Activated naive CD8-positive, alpha-beta T cell treated with anti-CD3 and anti-CD28 coated beads, Interleukin-2, amount 10 ng/mL, durations not matched to agents 7 days and 5 days (primary cell): ENCODE results near the gene B3GNT7. TPM values are rescaled to one million over a fixed set of nuclear protein-coding genes. Genes with fewer than 3 reads are reported as not detected.

Source experiments
- ATAC-seq: fragments of 150-1000 bp; cut with Tn5 transposase; one replicate; pipeline ENCODE4 v1.10.0; 2021; ENCODE audit warnings: low read depth, moderate library complexity
- POLR2A ChIA-PET: fragments of 350-600 bp; sonication (Branson Sonifier 250); formaldehyde crosslinking; loops from one replicate; lab custom pipeline; 2021; ENCODE audit warnings: antibody characterized with exemption; lab: Charles Lee
- DNase-seq: peaks from one replicate; pipeline ENCODE4 v3.0.0; 2021
- H3K27ac Mint-ChIP-seq: one replicate; pipeline ENCODE4 v1.8.0; 2022; ENCODE audit warnings: mild to moderate bottlenecking, mixed read lengths
- H3K27me3 Mint-ChIP-seq: one replicate; pipeline ENCODE4 v1.8.0; 2022; ENCODE audit warnings: mild to moderate bottlenecking, moderate library complexity, mixed read lengths
- H3K36me3 Mint-ChIP-seq: one replicate; pipeline ENCODE4 v1.8.0; 2021; ENCODE audit warnings: mild to moderate bottlenecking, mixed read lengths
- H3K4me1 Mint-ChIP-seq: one replicate; pipeline ENCODE4 v1.8.0; 2021; ENCODE audit warnings: mixed read lengths
- H3K4me3 Mint-ChIP-seq: one replicate; pipeline ENCODE4 v1.8.0; 2022; ENCODE audit warnings: mild to moderate bottlenecking, moderate library complexity, mixed read lengths
- H3K9me3 Mint-ChIP-seq: one replicate; pipeline ENCODE4 v1.8.0; 2021; ENCODE audit warnings: mixed read lengths
- total RNA-seq, 2 experiments: library from RNA; stranded (reverse); gene quantifications; one replicate each; pipeline ENCODE4 v1.2.3, GENCODE V29; 2021

B3GNT7 gene
- total RNA-seq, 2 experiments from 2014 or later: 0.37 to 0.42 TPM

DNA sequence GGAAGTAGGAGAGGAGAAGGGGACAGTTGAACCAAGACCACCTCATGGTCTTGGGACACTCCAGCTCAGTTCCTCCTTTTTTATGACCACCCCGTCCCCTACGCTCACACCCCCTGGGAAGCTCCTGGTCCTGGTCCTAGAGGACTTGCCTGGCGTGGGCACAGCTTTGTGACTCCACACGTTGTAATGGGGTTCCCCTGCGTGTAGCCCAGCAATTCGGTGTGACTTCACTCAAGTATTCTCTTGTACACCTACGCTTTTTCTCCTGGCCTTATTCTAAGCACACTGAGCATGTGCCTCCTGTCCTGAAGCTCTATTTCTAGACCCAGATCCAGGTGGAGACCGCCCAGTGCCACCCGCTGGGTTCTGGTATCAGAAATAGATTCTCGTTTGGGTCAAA lies 36.1 kb upstream of the B3GNT7 start:
- Mint-ChIP-seq H3K4me3 (no peak overlapping the region), H3K27me3 (peaks cover 2% of the 10 kb centered on the region), H3K36me3 (no peaks in the 10 kb centered on the region), H3K27ac (peak overlapping the region; percentile 22), H3K4me1 (peaks cover 11% of the 10 kb centered on the region), H3K9me3 (no peaks in the 10 kb centered on the region)
- DNase-seq (no peak), ATAC-seq (no peak)
- POLR2A ChIA-PET: no interaction called here

DNA sequence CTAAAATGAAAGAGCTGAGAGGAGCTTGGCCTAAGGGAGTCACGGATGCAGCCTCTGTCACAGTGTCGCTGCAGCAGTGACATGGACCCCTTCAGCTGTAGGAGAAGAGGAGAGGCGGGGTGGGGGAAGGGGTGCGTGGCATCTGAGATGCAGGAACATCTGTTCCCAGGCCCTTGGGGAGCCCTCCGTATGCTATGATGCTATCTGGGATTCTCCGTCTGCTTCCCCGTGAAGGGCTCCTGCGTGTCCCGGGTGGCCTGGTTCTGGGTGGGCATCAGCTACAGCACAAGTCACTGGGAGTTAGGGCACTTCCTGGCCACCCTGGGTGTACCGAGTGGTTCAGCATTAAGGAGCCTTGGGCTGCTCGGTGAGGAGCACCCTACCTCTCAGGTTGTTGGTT lies 35.6 kb upstream of the B3GNT7 start:
- H3K36me3 Mint-ChIP-seq: no peaks in the 10 kb centered on the region
- POLR2A ChIA-PET: no interaction called here

DNA sequence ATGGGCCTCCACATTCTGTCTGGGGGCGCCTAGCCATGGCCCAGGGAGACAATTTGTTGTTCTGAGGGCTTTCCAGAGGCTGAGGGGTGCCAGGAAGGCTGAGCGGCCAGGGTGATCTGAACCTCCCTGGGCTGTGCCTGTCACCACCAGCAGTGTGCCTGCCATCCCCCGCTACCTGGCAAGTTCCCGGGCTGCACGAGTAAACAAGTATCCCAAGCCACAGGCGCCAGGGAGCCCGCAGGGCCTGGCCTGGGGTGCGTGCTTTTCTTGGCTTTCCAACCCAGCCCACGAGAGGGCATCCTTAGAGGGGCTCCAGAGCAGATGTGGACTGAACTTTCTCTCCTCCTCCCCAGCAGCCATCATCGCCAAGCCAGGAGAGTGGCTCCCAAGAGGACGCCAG lies 35.1 kb upstream of the B3GNT7 start:
- peak overlapping the region; percentile 10 for H3K27ac Mint-ChIP-seq
- no peaks in the 10 kb centered on the region for H3K36me3 Mint-ChIP-seq

More for the DNA sequence above, 35.6 kb upstream of the B3GNT7 start:
- Mint-ChIP-seq H3K27me3 (peaks cover 2% of the 10 kb centered on the region), H3K4me3 (no peak overlapping the region), H3K9me3 (no peaks in the 10 kb centered on the region), H3K27ac (peak overlapping the region; percentile 30), H3K4me1 (peaks cover 11% of the 10 kb centered on the region)
- DNase-seq (no peak), ATAC-seq (no peak)

DNA sequence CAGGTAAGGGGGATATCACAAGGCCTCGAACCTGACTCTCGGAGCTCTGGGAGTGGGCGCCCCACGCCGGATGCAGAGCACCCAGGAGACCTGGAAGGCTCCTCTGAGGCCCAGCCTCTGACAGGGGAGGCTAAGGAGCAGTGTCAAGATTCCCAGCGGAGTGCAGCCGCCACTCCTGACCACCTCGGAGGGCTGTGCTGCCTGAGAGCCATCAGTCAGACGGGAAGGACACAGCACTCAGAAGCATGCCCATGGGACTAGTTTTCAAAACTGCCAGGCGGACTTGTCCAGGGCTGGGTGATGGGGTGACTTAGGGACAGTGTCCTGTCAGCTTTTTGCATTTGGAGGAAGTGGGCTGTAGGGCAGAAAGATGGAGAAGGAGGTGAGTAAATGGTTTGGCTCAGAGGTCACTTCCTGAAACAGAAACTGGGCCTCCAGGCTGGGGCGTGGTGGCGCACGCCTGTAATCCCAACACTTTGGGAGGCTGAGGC lies 34.6 kb upstream of the B3GNT7 start:
- Mint-ChIP-seq H3K9me3 (no peaks in the 10 kb centered on the region), H3K4me1 (peaks cover 11% of the 10 kb centered on the region), H3K27me3 (peaks cover 2% of the 10 kb centered on the region), H3K36me3 (no peaks in the 10 kb centered on the region), H3K4me3 (no peak overlapping the region), H3K27ac (peak overlapping the region; percentile 38)
- no peak for DNase-seq
- ATAC-seq: no peak
- POLR2A ChIA-PET: no interaction called here

More for the DNA sequence above, 35.1 kb upstream of the B3GNT7 start:
- H3K9me3 Mint-ChIP-seq: no peaks in the 10 kb centered on the region
- no peak overlapping the region for H3K4me3 Mint-ChIP-seq
- H3K4me1 Mint-ChIP-seq: peaks cover 11% of the 10 kb centered on the region
- POLR2A ChIA-PET: no interaction called here
- peaks cover 2% of the 10 kb centered on the region for H3K27me3 Mint-ChIP-seq
- no peak for ATAC-seq
- no peak for DNase-seq

DNA sequence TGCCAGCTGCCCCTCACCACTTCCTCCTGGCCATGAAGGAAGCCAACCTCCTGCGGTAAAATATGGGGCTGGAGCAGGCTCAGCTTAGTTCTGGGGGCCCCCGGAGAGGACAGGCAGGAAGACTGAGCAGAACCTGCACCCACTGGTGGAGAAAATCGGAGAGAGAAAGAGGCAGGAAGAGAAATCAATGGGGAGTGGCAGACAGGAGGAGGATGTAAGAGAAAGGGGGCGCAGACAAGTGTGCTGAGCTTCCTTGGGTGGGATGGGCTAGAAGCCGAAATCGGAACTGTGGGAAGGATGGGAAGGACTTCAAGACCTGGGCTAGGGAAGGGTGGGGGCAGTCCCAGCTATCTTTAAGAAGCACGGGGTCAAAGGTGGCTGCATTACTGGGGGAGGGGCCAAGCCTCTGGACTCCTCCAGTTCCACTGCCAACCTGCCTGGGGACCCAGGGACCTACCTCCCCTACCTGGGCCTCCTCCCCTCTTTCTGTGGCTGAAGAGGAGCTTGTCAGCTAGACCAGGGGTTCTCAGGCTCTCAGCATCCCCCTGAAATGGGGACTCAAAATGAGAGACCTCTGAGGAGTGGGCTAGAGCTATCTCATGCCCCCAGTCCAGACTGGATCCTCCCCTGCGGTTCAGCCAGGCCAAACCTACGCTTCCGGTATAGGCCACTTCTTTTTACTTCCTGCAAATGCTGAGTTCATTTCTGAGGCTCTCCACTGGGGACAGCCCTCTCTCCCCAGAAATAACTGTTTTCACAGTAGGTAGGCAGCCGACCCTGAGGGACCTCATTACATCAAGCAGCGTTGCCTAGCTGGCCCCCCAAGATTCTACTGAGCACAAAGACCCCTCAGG lies 33.6 kb upstream of the B3GNT7 start:
- DNase-seq (no peak), ATAC-seq (peak; percentile 80)
- peak overlapping the region; percentile 37 for H3K4me3 Mint-ChIP-seq
- no peaks in the 10 kb centered on the region for H3K36me3 Mint-ChIP-seq
- POLR2A ChIA-PET: interaction anchor here (0.9 kb wide), 1 partner anchor 32 kb away, joined by 4 read pairs; no protein-coding TSS in a partner anchor
- peaks cover 11% of the 10 kb centered on the region for H3K4me1 Mint-ChIP-seq
- peaks cover 2% of the 10 kb centered on the region for H3K27me3 Mint-ChIP-seq
- H3K9me3 Mint-ChIP-seq: no peaks in the 10 kb centered on the region
- peak overlapping the region; percentile 82 for H3K27ac Mint-ChIP-seq

DNA sequence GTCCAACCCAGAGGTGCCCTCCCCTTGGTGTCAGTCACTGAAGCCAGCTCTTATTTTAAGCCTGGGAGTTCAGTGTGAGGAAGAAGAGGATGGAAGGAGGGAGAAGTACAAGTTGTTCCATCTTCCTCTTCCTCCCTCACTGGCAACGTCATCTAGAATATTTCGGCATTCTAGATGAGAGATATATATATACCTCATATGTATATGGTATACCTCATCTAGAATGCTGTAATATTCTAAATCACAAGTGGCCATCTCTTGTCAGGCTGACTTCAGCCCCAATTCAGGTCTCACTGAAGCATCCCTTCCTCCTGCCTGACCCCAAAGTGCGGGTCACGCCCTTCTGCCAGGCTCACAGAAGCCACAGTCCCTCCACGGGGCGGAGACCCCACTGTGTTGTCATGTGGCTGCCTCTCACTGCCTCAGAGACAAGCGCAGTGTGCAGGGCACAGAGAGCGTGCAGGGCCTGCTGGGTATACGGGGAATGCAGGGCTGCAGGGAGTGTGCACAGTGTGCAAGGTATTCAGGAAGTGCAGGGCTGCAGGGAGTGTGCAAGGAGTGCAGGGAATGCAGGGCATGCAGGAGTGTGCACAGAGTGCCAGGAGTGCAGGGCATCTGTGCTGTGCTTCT lies 32.8 kb upstream of the B3GNT7 start:
- Mint-ChIP-seq H3K4me3 (peak overlapping the region; percentile 37), H3K27me3 (peaks cover 2% of the 10 kb centered on the region), H3K36me3 (no peaks in the 10 kb centered on the region), H3K4me1 (peaks cover 11% of the 10 kb centered on the region), H3K9me3 (no peaks in the 10 kb centered on the region), H3K27ac (peak overlapping the region; percentile 82)
- POLR2A ChIA-PET: interaction anchor here (0.6 to 0.9 kb wide), 2 partner anchors 32 to 89 kb away, joined by 4 to 5 read pairs; no protein-coding TSS in a partner anchor
- ATAC-seq (peak; percentile 30), DNase-seq (no peak)

DNA sequence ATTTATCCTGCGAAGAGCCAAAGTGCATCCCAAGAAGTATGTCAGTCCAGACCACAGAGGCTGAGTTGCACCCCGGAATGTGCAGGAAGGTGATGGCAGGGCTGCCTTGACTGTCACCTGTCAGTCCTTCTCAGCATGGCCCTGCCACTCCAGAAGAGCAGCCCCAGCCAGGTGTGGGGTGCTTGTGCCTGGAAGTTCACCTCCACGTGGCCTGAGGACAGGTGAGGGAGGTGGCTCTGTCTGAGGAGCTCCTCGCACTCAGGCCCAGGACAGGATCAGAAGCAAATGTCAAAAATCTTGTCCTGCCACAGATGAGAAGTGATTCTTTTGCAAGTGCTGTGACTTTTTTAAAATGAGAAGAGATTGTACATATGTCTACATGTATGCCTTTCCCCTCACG lies 31.4 kb upstream of the B3GNT7 start:
- DNase-seq (no peak), ATAC-seq (no peak)
- Mint-ChIP-seq H3K27me3 (no peaks in the 10 kb centered on the region), H3K9me3 (no peaks in the 10 kb centered on the region), H3K36me3 (no peaks in the 10 kb centered on the region), H3K27ac (no peak overlapping the region), H3K4me3 (no peak overlapping the region), H3K4me1 (peaks cover 11% of the 10 kb centered on the region)
- POLR2A ChIA-PET: interaction anchor here (0.7 kb wide), 1 partner anchor 37 kb away, joined by 4 read pairs; no protein-coding TSS in a partner anchor

DNA sequence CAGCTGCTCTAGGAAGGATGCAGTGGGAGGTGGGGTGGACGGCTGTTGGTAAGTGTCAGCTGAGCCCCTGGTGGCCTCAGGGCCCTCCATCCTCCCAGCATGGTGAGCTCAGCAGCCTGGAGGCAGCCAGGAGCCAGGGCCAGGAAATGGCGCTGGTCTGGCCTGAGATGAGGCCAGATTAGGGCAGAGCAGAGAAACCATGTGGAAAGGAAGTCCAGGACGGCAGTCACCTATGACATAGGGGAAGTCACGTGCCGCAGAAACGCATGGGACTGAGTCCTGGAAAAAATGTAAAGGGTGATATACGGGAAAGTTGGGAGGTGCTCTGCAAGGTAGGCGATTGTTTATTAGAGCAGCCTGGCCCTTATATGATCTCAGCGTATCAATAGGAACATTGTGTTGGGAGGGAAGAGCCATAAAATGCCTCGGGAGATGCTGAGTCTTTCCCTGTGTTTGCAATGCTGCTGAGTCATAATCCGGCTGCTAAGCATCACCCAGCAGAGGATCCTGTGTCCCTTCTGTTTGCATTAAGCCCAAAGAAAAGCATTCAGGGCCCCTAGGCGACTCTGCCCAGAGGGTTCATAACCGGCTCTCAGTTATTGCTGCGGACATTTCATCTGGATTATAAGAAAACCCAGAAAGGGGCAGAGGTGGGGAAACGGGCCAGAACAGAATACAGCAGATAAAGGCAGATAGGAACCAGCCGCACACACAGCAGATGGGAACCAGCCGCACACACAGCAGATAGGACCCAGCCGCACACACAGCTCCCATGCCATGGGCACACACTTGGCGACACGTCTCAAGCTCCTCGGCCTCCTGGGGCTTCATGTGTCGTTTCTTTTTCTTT lies 30.3 kb upstream of the B3GNT7 start:
- ATAC-seq (no peak), DNase-seq (no peak)
- no peaks in the 10 kb centered on the region for H3K9me3 Mint-ChIP-seq
- H3K27me3 Mint-ChIP-seq: no peaks in the 10 kb centered on the region
- no peak overlapping the region for H3K4me3 Mint-ChIP-seq
- peaks cover 11% of the 10 kb centered on the region for H3K4me1 Mint-ChIP-seq
- H3K36me3 Mint-ChIP-seq: no peaks in the 10 kb centered on the region
- POLR2A ChIA-PET: no interaction called here
- no peak overlapping the region for H3K27ac Mint-ChIP-seq

DNA sequence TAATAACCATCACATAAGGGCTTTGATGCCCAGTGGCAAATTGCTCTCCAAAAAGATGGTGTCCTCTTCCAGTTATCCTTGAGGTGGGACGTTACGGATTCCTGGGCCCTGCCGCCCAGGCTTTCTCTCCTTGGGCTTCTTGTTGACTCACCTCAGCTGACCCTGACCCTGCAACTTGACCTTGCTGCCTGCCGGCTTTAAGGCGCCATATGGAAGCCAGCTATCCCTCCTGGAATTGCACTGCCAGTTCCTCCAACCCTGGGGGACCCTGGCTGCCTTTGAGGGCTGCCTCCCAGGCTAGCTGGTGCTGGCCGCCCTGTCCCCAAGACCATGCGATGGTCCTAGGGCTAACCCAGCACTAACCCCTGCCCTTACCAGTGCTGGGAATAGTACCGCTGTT lies 28.3 kb upstream of the B3GNT7 start:
- Mint-ChIP-seq H3K27ac (no peak overlapping the region), H3K27me3 (no peaks in the 10 kb centered on the region), H3K4me3 (no peak overlapping the region), H3K4me1 (peaks cover 7% of the 10 kb centered on the region), H3K9me3 (no peaks in the 10 kb centered on the region), H3K36me3 (no peaks in the 10 kb centered on the region)
- DNase-seq (no peak), ATAC-seq (no peak)
- POLR2A ChIA-PET: no interaction called here

DNA sequence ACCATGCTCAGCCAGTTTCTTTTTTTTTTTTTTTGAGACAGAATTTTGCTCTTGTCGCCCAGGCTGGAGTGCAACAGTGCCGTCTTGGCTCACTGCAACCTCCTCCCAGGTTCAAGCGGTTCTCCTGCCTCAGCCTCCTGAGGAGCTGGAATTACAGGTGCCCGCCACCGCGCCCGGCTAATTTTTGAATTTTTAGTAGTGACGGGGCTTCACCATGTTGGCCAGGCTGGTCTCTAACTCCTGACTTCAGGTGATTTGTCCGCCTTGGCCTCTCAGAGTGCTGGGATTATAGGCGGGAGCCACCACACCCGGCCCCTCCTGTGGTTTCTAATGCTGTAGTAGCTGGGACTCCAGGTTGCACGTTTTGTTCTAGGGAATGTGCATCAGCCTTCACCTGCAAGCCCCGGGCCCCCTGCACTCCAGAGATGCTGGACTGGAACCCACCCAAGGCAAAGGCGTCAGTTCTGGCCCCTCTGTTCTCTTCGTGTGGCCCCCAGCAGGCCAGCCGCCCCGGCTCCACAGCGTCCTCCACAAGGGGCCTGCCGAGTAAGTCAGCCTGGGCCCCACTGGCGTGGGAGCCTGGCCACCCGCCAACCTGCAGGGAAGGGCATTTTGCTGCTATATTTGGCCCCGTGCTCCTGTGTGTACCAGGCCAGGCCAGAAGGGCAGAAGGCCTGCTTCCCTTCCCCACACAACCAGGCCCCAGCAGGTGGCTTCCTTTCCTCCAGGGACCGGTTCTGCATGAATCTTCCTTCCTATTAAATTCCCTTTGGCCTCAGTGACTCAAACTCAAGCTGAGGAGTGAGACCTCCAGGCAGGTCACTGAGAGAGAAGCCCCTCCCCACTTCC lies 25.7 kb upstream of the B3GNT7 start:
- Mint-ChIP-seq H3K27ac (no peak overlapping the region), H3K36me3 (no peaks in the 10 kb centered on the region), H3K4me3 (no peak overlapping the region), H3K4me1 (no peaks in the 10 kb centered on the region), H3K27me3 (no peaks in the 10 kb centered on the region), H3K9me3 (no peaks in the 10 kb centered on the region)
- DNase-seq: no peak
- POLR2A ChIA-PET: no interaction called here
- ATAC-seq: no peak

DNA sequence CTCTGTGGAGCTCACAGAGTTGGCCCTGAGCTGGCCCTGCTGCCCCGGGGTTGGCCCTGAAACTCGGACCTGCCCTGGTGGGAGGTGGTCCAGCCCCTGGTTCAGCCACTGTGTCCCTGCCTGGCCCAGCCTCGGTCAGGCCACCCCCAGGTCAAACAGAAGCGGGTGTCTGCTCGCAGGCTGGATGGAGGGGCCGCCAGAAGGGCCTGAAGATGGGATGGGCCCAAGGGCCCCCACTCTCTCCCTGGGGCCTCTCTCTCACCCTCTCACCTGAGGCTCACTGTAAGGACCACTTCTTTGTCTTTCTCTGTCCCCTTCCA lies 25.1 kb upstream of the B3GNT7 start:
- H3K27me3 Mint-ChIP-seq: no peaks in the 10 kb centered on the region
- no peak overlapping the region for H3K4me3 Mint-ChIP-seq
- no peak for ATAC-seq
- no peak overlapping the region for H3K27ac Mint-ChIP-seq
- no peaks in the 10 kb centered on the region for H3K9me3 Mint-ChIP-seq
- no peaks in the 10 kb centered on the region for H3K4me1 Mint-ChIP-seq
- DNase-seq: no peak
- POLR2A ChIA-PET: no interaction called here
- no peaks in the 10 kb centered on the region for H3K36me3 Mint-ChIP-seq

DNA sequence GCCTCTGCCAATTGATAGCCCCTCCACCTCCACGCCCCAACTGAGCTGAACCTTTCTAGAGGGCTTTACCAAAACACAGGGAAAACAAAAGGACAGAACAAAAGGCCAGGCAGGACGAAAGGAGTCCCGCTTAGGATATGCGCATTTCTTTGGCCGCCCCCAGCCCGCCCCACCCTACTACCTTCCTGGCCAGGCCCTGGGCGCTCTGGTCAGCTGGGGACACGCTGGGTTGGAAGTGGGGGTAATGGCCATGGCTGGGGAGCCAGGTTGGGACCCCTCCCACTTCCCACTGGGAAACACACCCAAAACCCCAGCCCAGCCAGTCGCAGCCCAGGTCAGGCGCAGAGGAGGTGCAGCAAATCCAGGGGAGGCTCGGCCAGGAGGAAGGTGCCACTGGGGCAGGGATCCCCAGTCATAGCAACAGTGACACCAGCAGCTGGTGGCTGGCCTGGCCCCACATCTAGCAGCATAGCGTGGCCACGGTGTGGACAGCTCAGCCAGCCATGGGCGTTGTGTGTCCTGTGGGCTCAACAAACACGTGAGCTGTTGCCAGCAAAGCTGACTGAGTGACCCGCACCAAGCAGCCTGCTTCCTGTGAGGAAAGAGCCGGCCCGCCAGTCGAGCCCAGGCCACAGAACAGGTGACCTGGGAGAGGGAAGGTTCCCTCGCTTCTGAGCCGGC lies 24.6 kb upstream of the B3GNT7 start:
- no peak for ATAC-seq
- Mint-ChIP-seq H3K4me3 (no peak overlapping the region), H3K4me1 (no peaks in the 10 kb centered on the region), H3K36me3 (no peaks in the 10 kb centered on the region), H3K27ac (no peak overlapping the region), H3K9me3 (no peaks in the 10 kb centered on the region), H3K27me3 (no peaks in the 10 kb centered on the region)
- POLR2A ChIA-PET: no interaction called here
- DNase-seq: no peak
